IPS DF 4.7 (cell line): Measurements from ENCODE around the gene ELANE.

Source experiments
- DNase-seq: peaks from one replicate; pipeline ENCODE4 v3.0.0-alpha.2; 2013; ENCODE audit warnings: low spot score; ENCODE audit errors: extremely low read depth

The ELANE gene

GRCh38 chr19:896999-897398 is 44.9 kb downstream of the ELANE start:
- no peak for DNase-seq

- no peak for DNase-seq
Observed at GRCh38 chr19:897442-898039, 45.4 kb downstream of the ELANE start.

- no peak for DNase-seq
Observed at GRCh38 chr19:898663-899062, 46.6 kb downstream of the ELANE start.

GRCh38 chr19:899336-900042 is 47.4 kb downstream of the ELANE start:
- no peak for DNase-seq

GRCh38 chr19:900043-900301 is 47.9 kb downstream of the ELANE start:
- no peak for DNase-seq

GRCh38 chr19:900302-901111 is 48.4 kb downstream of the ELANE start:
- no peak for DNase-seq

GRCh38 chr19:901216-902092 is 49.4 kb downstream of the ELANE start:
- no peak for DNase-seq

GRCh38 chr19:902093-902370 is 49.9 kb downstream of the ELANE start:
- DNase-seq, result no peak

GRCh38 chr19:902446-903226 is 50.5 kb downstream of the ELANE start:
- no peak for DNase-seq

GRCh38 chr19:903266-903797 is 51.2 kb downstream of the ELANE start:
- no peak for DNase-seq

- DNase-seq, result no peak
Observed at GRCh38 chr19:904545-904944, 52.4 kb downstream of the ELANE start.
